GM19240 (cell line): ENCODE measurements around the gene DAGLA.

Experiments
- DNase-seq: peaks from one replicate; pipeline ENCODE4 v3.0.0; 2011; ENCODE audit warnings: low spot score; ENCODE audit not compliant: insufficient read length

Gene DAGLA

DNA sequence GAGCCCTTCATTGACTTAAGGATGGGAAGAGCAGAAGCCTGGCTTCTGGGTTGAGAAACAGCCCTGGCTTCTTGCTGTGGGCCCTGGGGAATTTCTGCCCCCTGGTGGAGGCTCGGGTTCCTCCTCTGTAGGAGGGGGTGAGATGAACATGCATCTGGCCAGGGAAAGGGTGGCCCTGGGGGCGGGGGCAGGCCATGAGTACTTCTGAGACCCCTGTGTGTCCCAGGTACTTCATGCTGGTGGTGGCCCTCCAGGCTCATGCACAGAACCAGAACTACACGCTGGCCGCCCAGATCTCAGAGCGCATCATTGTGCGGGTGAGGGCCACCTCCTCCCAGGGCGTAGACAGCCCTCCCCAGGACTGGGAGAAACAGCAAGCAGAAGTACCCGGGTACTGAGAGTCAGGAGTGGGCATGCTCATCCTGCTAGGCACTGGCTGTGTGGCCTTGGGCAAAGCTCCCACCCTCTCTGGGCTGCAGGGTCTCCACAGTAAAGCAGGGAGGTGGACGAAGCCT, 96.4 kb downstream of the DAGLA start:
- peak; percentile 93 for DNase-seq

DNA sequence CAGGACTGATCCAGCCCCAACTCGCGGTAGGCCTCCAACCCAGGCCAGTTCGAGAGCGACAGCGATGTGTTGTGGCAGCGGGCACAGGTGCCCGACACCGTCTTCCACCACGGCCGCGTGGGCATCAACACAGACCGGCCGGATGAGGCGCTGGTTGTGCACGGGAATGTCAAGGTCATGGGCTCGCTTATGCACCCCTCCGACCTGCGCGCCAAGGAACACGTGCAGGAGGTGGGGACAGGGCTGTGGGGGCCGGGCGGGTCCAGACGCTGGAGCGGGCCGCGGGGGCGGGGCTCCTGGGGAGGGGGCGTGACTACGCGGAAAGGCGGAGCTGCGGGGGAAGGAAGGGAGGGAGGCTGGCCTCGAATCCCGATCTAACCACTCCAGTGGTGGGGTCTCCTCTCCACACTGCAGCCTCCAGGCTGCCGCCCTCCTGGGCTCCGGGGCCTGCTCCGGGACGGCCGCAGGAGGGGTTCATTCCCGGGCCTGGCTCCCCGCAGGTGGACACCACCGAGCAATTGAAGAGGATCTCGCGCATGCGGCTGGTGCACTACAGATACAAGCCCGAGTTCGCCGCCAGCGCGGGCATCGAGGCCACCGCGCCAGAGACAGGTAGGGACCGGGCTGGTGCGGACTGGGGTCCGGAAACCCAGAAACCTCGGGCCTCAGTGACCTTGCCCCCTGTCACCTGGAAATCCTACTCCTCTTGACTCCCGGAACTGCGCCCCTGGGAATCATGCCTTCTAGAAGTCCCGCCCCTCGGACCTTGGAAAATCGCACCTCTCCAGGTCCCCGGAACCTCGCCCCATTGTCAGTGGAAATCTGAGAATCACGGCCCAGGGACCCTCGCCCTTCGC, 97.3 kb downstream of the DAGLA start:
- no peak for DNase-seq

DNA sequence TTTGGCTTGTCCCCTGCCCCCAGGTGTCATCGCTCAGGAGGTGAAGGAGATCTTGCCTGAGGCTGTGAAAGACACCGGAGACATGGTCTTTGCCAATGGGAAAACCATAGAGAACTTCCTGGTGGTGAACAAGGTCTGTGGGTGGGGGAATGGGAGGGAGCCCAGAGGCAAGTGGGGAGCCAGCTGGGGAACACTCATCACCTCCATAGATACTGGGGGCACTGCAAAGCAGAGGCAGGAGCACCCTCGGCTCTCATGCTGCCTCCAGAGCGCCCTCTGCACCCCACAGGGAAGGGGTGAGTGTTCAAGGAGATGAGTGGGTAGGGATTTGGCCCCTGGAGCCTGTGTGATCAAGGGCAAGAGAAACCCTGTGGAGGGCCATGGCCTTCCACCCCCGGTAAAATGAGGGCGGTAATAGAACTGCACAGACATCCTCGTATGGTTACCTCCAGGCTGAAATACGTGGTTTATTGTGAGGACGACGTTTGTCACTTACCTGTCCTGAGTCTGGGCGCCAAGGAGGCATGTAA, 98.2 kb downstream of the DAGLA start:
- DNase-seq, result no peak

DNA sequence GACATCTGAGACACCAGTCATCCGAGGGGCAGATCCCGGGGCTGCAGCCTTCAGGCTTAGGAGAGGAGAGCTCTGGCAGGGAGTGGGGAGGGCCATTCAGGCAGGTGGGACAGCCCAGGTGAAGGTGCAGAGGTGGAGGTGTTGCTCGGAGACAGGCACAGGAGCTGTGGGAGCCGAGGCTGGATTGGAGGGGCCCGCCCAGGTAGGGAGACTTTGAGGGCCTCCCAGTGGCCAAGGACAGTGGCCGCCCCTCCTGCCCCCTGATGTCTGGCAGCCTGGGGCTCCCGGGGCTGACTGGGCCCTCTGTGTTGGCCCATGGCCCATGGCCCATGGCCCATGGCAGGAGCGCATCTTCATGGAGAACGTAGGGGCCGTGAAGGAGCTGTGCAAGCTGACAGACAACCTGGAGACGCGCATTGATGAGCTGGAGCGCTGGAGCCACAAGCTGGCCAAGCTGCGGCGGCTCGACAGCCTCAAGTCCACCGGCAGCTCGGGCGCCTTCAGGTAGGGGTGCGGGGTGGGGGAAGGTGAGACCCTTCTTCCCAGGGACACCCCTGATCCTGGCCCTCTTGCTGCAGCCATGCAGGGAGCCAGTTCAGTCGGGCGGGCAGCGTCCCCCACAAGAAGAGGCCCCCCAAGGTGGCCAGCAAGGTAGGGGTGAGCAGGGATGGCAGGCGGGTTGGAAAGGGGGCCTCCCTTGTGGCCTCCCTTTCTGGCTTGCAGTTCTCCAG, 98.9 kb downstream of the DAGLA start:
- DNase-seq, result no peak

DNA sequence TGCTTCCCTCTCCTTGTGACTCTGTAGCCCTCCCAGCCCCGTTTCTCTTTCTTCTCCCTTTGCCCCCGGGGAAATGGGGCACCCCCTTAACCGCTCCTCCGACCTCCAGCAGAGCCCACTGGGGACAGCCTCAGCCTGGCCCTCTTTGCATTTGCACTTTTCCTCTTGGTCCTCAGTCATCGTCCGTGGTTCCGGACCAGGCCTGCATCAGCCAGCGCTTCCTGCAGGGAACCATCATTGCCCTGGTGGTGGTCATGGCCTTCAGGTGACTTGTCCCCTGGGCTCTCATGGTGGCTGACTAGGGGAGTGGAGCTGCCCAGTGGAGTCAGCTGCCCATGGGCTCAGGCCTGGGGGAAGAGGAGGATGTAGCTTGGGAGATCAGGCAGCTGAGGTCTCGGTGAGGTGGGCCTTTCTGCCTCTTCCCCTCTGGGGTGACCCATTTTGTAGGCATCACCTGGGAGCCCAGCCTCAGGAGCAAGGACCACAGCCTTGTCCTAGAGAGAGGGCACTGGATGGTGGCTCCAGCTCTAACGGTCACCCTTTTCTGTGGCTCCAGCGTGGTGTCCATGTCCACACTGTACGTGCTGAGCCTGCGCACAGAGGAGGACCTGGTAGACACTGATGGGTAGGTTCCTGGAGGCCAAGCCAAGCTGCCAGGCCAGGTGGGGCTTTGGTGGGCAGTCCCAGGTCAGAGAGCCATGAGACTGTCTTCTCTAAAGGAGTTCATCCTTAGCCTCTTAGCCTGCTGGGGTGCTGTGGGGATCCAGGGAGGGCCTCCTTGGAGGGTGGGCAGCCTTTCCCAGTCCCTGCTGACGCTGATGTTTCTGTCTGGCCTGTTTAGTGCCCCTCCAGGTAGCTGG, 99.7 kb downstream of the DAGLA start:
- DNase-seq, result no peak

DNA sequence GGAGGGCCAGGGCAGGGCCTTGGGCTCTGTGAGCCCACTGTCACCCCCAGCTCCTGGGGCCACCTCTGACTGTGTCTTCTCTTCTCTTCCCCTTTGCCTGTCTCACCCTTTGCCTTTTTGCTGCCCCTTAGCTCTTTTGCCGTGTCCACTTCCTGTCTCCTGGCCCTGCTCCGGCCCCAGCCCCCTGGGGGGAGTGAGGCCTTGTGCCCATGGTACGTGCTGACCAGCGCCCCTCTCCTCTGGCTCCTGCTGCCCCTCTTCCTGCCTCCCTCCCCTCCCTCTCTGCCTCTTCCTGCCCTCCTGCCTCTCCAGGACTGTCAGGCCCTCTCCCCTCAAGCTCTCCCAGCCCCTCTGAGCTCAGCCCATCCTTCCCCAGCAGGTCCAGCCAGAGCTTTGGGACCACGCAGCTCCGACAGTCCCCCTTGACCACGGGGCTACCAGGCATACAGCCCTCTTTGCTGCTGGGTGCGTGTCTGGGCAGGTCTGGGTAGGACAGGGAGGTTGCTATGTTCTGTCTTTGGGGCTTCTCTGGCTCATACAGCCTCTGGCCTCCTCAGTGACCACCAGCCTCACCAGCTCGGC, 100.5 kb downstream of the DAGLA start:
- no peak for DNase-seq

DNA sequence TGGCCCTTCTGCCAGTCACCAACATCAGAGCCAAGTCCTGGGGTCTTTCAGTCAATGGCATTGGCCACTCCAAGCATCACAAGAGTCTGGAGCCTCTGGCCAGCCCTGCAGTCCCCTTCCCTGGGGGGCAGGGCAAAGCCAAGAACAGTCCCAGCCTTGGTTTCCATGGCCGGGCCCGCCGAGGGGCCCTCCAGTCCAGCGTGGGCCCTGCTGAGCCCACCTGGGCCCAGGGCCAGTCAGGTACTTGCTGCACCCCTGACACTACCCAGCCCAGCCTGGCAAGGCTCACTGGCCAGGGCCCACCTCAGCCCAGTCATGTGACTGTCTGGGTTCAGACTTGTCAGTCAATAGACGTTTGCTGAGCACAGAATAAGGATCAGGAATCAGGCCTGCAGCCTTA, 101.4 kb downstream of the DAGLA start:
- no peak for DNase-seq

DNA sequence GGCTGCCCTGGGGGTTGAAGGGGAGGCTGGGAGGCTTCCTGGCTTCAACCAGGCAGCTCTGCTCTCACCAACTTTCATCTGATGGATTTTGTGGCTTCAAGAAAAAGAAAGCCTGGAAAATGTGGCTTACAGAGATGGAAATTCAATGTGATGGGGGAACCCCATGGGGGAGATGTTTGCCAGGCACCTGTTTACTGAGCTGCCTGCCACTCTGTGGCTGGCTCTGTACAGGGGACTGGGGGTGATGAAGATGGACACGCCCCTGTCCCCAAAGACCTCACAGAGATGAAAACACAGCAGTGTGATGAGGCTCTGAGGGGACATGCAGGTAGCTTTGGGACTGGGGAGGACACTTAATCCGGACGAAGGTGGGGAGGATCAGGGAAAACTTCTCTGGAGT, 102.1 kb downstream of the DAGLA start:
- DNase-seq, result no peak

DNA sequence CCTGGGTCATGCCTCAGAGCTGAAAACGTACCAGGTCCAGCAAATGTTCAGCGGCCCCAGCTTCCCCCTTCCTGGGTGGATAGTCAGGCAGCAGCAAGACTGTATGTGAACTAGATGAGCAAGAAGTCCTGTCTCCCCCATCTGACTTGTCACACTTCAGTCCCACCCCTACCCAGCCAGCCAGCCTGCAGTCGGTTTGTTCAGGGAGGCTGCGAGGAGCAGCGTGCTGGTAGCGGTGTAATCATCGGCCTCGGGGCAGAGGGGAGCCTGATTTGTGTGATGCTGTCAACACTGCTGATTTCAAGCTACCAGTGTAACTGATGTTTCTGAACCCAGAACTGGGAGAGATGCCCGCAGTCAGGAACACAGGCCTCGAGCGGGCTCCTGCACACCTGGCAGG, 102.7 kb downstream of the DAGLA start:
- DNase-seq, result no peak

DNA sequence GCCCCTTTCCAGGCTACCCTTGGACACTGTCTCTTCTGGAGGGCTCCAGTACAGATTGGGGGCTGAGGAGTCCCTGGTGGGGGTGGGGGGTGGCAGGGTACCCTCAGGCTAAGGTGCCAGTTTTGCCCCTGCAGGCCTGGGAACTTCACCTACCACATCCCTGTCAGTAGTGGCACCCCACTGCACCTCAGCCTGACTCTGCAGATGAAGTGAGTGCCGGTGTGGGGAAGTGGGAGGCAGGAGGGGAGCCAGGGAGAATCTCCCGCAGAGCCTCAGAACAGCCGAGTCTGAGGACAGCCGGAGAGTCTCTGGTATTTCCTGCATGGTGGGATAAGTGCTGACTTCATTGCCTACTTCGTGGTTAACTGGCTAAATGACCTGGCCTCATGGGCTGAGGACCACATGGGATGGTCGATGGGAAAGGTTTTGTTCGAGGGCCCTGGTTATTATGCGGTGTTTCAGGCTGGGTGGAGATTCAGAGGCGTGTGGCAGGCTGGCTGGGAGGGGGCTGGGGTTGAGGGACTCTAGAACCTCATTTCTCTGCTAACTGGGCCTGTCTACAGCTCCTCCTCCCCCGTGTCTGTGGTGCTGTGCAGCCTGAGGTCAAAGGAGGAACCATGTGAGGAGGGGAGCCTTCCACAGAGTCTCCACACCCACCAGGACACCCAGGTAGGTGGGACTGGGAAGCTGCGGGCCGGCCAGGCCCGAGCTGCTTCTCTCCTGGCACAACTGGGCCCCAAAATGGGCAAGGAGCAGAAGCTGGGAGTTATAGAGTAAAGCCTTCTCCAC, 103.7 kb downstream of the DAGLA start:
- DNase-seq, result no peak

DNA sequence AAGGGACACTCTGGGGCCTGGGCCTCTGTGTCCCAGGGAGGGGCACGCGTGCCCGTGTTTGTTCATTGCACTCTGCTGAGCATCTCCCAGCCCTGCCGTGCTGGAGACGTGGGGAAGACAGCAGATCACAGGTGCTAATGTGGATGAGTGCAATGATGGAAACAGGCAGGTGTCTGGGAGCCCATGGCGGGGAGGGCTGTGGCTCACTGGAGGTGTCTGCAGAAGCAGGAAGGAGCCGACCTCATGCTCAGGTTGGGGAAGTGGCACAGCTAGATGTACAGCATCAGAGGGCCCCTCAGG, 104.3 kb downstream of the DAGLA start:
- no peak for DNase-seq

DNA sequence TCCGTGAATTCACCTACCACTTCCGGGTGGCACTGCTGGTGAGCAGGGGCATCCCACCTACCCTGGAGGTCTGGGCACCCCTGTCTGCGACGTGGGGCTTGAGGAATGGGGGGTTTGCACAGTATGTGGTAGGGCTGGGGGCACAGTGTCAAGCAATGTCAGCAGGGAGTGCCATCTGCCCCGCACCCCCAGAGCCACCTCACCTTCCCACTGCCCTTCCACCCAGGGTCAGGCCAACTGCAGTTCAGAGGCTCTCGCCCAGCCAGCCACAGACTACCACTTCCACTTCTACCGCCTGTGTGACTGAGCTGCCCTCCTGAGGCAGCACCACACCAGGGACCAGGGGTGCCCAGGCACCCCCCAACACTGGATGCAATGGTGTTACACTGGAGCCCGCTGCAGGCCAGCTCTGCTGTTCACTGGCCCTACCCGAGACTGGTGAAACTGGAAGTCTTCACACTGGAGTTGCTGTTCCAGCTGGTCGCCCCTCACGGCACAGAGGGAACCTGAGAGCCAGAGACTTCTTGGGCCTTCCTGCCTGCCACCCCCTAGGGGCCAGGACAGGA, 105.7 kb downstream of the DAGLA start:
- DNase-seq, result no peak

DNA sequence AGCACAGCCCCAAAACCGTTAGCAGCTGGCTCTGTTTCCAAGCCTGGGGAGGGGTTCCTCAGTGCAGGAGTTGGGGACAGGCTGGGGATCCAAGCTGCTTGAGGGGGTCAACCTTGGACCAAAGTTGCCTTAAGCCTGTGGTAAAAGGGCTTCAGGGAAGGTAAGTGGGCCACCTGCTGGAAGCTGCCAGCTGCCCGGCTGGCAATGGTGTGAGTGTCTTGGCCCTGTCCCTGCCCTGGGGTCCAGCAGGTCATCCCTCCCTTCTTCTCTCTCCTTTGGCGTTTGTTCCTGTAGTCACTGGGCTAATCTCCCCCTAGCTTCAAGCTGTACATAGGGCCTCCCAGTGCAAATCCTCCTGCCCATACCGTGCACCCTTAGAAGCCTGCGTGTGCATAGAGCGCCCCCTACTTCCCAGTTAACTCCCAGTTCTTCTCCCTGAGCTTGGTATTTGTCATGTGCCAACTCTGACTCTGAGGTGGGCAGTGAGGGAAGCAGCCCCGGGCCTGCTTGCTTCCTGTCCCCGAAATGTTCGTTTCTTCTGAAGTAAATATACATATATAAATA, 107.8 kb downstream of the DAGLA start:
- no peak for DNase-seq

DNA sequence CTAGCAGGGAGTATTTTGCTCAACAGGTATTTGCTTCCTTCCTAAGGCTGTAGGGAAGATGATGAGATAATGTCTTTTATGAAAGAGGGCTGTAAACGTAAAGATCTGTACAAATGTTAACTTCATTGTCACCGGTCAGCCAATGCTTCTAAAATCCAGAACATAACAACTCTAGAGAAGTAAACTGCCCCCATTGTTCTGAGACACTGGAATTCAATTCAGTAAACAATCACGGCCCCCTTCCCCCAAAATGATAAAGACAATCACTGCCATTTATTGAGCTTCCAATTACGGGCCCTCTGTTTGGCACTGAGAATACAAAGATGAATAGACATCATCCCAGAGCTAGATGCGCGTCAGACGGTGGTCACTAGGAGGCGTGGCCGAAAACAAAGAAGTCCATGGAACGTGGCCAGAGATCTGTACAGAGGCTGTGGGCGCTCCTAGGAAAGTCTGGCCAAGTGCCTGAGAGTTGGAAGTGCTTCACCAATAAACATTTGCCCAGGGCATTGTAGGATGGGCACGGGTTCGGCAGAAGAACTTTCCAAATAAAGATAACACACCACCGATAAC, 111.6 kb downstream of the DAGLA start:
- DNase-seq, result no peak

DNA sequence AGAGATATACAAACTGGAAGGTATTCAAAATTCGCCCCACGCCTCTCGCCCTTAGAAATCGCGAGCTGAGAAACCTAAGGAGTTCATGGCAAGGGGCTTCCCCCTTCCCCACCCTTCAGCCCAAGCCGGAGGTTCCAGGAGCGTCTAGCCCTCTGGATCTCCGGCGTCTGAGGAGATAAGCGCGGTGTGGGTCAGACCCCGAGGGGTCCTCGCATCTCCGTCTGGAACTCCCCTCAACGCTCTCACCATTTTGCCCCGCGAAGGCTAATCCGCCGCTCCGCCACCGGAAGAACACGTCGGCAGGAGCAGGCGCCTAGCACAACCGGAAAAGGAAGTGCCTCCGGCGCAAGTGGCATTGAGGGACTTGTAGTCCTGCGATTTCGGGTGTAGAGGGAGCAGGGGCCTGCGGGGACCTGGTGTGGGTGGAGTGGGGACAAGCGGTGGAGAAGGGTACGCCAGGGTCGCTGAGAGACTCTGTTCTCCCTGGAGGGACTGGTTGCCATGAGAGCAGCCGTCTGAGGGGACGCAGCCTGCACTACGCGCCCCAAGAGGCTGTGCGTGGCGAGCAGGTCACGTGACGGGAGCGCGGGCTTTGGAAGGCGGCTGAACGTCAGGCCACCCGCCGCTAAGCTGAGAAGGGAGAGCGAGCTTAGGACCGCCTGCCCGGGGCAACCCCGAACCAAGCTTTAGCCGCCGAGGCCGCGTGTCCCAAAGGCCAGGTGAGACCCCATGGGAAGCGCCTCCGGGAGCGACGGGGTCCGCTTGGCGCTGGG, 112.3 kb downstream of the DAGLA start, which contains the start of the genes FEN1 and TMEM258:
TSS of gene FEN1 (plus strand) at position 602 of the 773 bp plus-strand sequence. CDS start 2,451 bp downstream, outside the sequence.
TSS of gene TMEM258 (minus strand) at position 290 of the 773 bp plus-strand sequence. CDS start at position 249, 41 bp downstream.
- DNase-seq, result peak; percentile 95

DNA sequence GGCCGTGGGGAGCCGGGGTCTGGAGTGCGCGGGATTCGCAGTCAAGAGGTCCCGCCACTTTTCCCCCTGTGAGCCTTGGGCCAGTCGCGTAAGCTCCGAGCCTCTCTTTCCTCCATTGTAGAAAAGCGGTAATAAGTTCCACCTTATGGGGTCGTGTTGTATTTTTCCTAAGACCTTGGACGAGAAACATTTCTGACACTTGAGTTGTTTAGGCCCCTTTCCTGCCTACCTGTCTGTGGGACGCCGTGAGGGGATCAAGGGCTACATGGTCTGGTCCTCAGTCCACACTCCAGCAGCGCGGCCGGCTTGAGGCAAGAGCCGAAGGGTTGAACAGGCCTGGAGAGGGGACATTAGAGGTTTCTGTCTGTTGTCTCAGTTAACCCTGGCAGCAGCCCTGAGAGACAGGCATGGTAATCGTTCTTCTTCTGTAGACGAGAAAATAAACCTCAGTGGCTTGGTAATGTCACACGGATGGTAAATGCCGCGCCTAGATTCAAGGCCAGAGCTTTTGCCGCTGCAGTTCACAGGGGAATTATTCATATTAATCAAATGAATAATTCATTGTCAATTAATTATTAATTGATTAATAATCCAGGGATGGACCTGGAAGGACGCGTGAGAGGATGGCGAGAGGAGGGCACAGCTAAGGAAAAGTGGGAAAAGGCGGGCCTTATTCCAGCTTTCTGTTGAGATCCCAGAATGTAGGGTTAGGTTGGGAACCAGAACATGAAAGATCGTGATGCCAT, 113.1 kb downstream of the DAGLA start:
- DNase-seq, result no peak

DNA sequence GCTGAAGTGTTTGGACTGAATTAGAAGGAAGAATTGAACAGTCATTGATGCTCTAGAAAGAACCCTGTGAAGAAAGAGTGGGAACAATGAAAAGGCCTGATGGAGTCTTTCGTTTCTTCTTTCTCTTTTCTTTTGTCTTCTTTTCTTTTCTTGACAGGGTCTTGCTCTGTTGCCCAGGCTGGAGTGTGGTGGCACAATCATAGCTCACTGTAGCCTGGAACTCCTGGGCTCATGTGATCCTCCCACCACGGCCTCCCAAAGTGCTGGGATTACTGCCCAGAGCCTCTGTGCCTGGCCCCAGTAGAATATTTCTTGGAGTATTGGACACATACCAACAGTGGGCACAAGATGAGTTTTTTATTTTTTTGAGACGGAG, 113.6 kb downstream of the DAGLA start:
- no peak for DNase-seq

DNA sequence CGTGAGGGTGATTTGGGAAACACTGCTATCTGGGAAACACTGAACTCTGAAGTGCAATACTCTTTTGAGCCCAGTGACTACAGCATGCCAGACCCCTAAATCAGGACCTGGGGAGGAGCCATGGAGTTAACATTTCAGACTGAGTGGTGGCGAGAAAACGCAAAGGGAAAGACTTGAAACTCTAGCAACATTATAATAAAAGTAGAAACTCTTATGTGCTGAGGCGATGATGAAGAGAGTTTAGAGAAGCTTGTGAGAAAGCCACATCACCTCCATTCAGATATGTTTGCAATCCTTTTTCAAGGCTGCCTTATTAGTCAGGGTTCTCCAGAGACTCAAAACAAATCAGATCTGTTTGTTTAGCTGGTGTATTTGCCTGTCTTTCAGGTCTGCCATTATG, 114.4 kb downstream of the DAGLA start:
- DNase-seq, result no peak
